OCI-M2 (cell line): ENCODE measurements around the gene MAOA.

ENCODE experiments used
- DNase-seq: peaks from one replicate; lab custom pipeline; 2025; ENCODE audit not compliant: unreplicated experiment; lab: John Stamatoyannopoulos, UW

MAOA gene

GRCh38 chrX:43750248-43750676, 94.2 kb downstream of the MAOA start:
- DNase-seq: no peak

- no peak for DNase-seq
Observed at GRCh38 chrX:43753637-43754036, 97.5 kb downstream of the MAOA start.

- no peak for DNase-seq
Observed at GRCh38 chrX:43756076-43756475, 100.0 kb downstream of the MAOA start.

- no peak for DNase-seq
Observed at GRCh38 chrX:43758044-43758443, 101.9 kb downstream of the MAOA start.

GRCh38 chrX:43785930-43786591, 130.0 kb downstream of the MAOA start:
- no peak for DNase-seq
